CD14-positive monocyte (primary cell): ENCODE results near the gene ZNF275. TPM values are rescaled to one million over a fixed set of nuclear protein-coding genes. Genes with fewer than 3 reads are reported as not detected.
A peak's percentile ranks its signal among the peaks of the same experiment; 100 is the strongest.

ENCODE experiments used
- DNase-seq, 3 donors: peaks; one replicate each; pipeline ENCODE4 v3.0.0-alpha.2; 2011 to 2022
- H2AFZ ChIP-seq: 2 replicates; pipeline ENCODE4 v1.6.0; 2012; ENCODE audit warnings: mild to moderate bottlenecking, low read depth, low read length, inconsistent platforms; ENCODE audit not compliant: insufficient read depth, poor library complexity, severe bottlenecking
- H3K27ac ChIP-seq, 2 donors: 1 replicate in 1 of 2; 2 replicates in 1 of 2; pipeline ENCODE4 v1.5.1; 2012 to 2013; ENCODE audit warnings: low read length in 2 of 2, control low read depth in 1 of 2, inconsistent platforms in 1 of 2, low read depth in 1 of 2, mild to moderate bottlenecking in 1 of 2
- H3K27me3 ChIP-seq, 2 donors: one replicate each; pipeline versions ENCODE4 v1.6.0 to v1.6.1; 2011 to 2013; ENCODE audit warnings: low read length in 2 of 2; ENCODE audit not compliant: control insufficient read depth in 2 of 2, insufficient read depth in 2 of 2
- H3K36me3 ChIP-seq, 2 donors: replicated peaks in 1 of 2; 1 replicate in 1 of 2; 2 replicates in 1 of 2; pipeline versions ENCODE4 v1.5.1 to v1.6.1; 2012 to 2013; ENCODE audit warnings: low read length in 2 of 2, control low read depth in 1 of 2, inconsistent platforms in 1 of 2, mild to moderate bottlenecking in 1 of 2; ENCODE audit not compliant: insufficient read depth in 2 of 2, control insufficient read depth in 1 of 2
- H3K4me1 ChIP-seq, 2 donors: 1 replicate in 1 of 2; 2 replicates in 1 of 2; pipeline versions ENCODE4 v1.5.1 to v1.6.1; 2012 to 2013; ENCODE audit warnings: low read length in 2 of 2, control low read depth in 1 of 2, inconsistent platforms in 1 of 2, mild to moderate bottlenecking in 1 of 2, moderate library complexity in 1 of 2; ENCODE audit not compliant: insufficient read depth in 2 of 2, control insufficient read depth in 1 of 2
- H3K4me2 ChIP-seq: replicated peaks from 2 replicates; pipeline ENCODE3; 2012; ENCODE audit warnings: low read length, moderate library complexity, mild to moderate bottlenecking; ENCODE audit not compliant: poor library complexity, severe bottlenecking; ENCODE audit errors: extremely low read depth
- H3K4me3 ChIP-seq, 3 experiments: fragments of 200-600 bp in 1 of 3; sonication (generic) in 1 of 3; replicated peaks in 1 of 3; 1 replicate in 2 of 3; 2 replicates in 1 of 3; pipeline ENCODE4 v1.5.1; 2011 to 2013; ENCODE audit warnings: low read length in 3 of 3, mild to moderate bottlenecking in 3 of 3, control low read depth in 2 of 3, low read depth in 2 of 3, inconsistent platforms in 1 of 3, moderate library complexity in 1 of 3
- H3K79me2 ChIP-seq: 2 replicates; pipeline ENCODE4 v1.6.0; 2012; ENCODE audit warnings: mild to moderate bottlenecking, control low read depth, inconsistent platforms, low read length, moderate library complexity; ENCODE audit not compliant: insufficient read depth
- H3K9ac ChIP-seq: 2 replicates; pipeline ENCODE4 v1.6.0; 2017; ENCODE audit warnings: low read length, mild to moderate bottlenecking; ENCODE audit not compliant: insufficient read depth, poor library complexity, severe bottlenecking
- H3K9me3 ChIP-seq, 2 donors: replicated peaks in 1 of 2; 1 replicate in 1 of 2; 2 replicates in 1 of 2; pipeline versions ENCODE4 v1.5.1 to v1.6.1; 2012 to 2013; ENCODE audit warnings: low read length in 2 of 2, control low read depth in 1 of 2; ENCODE audit not compliant: control insufficient read depth in 1 of 2, insufficient read depth in 1 of 2
- H4K20me1 ChIP-seq: 2 replicates; pipeline ENCODE4 v1.6.0; 2012; ENCODE audit warnings: mild to moderate bottlenecking, low read length, control low read depth, moderate library complexity; ENCODE audit not compliant: insufficient read depth
- H3K27ac Mint-ChIP-seq, 7 donors: one replicate each; pipeline ENCODE4 v1.8.0; 2020; ENCODE audit warnings: mild to moderate bottlenecking in 7 of 7, mixed read lengths in 7 of 7, moderate library complexity in 6 of 7, inconsistent platforms in 2 of 7
- H3K27me3 Mint-ChIP-seq, 3 donors: one replicate each; pipeline ENCODE4 v1.8.0; 2021 to 2022; ENCODE audit warnings: low read depth in 3 of 3, mild to moderate bottlenecking in 3 of 3, mixed read lengths in 3 of 3, moderate library complexity in 3 of 3, inconsistent platforms in 1 of 3
- H3K36me3 Mint-ChIP-seq, 2 donors: one replicate each; pipeline ENCODE4 v1.8.0; 2020; ENCODE audit warnings: mixed read lengths in 2 of 2, inconsistent platforms in 1 of 2, mild to moderate bottlenecking in 1 of 2
- H3K4me1 Mint-ChIP-seq: one replicate; pipeline ENCODE4 v1.8.0; 2020; ENCODE audit warnings: mild to moderate bottlenecking, mixed read lengths
- H3K4me3 Mint-ChIP-seq, 2 donors: one replicate each; pipeline ENCODE4 v1.8.0; 2020; ENCODE audit warnings: mild to moderate bottlenecking in 2 of 2, mixed read lengths in 2 of 2, moderate library complexity in 1 of 2
- H3K9me3 Mint-ChIP-seq, 7 donors: one replicate each; pipeline ENCODE4 v1.8.0; 2020 to 2022; ENCODE audit warnings: mixed read lengths in 7 of 7, mild to moderate bottlenecking in 6 of 7, moderate library complexity in 6 of 7, inconsistent platforms in 2 of 7
- WGBS: methylation state at CpG from one replicate; pipeline ENCODE4 v1.1.5; 2013; ENCODE audit warnings: missing lambda C conversion rate; ENCODE audit not compliant: insufficient coverage; 5-methylcytosine and 5-hydroxymethylcytosine counted together
- intact Hi-C, 2 donors: fragments of 100-400 bp; cut with micrococcal nuclease; formaldehyde crosslinking; loops; one replicate each; pipeline versions ENCODE4 v1.15.0 to v1.15.1; 2023
- polyA plus RNA-seq, 3 donors: library from polyadenylated mRNA; depleted of rRNA in 1 of 3; unstranded in 2 of 3; stranded (reverse) in 1 of 3; fragments of 300-500 nt in 2 of 3; fragments of >200 nt in 1 of 3; fragmentation: Illumina TruSeq in 2 of 3; gene quantifications; 1 replicate in 2 of 3; 2 replicates in 1 of 3; pipeline ENCODE4 v1.2.3, GENCODE V29; 2012 to 2021
- TF ChIP-seq, protein P1 (sequence below): fragments of 200-600 bp; IDR thresholded peaks from one replicate; pipeline ENCODE4 v1.8.0; 2022; ENCODE audit warnings: antibody characterized with exemption, mild to moderate bottlenecking

The ZNF275 gene
- polyA plus RNA-seq, 3 donors, result 1.0 to 4.7 (median 2.1) TPM

DNA sequence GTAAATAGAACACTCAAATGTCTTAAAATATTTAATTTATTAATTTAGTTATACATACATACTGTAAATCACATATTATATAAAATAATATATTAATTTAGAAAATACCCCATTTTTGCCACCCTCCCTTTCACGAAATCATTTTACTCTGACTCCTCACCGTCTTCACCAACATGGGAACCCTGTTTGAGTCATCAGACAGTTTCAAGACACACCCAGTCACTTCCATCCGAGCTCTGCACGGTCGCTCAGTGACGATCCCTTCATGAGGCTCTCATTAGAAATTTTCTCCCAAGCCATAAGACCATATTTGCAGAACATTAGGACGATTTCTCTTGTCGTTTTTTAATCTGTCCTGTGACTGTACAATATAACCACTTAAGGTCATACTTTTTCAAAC lies 14.5 kb downstream of the ZNF275 start:
- DNase-seq, result no peak
- Histone ChIP-seq H3K4me1 (no peaks in the 10 kb centered on the region), H4K20me1 (no peaks in the 10 kb centered on the region), H3K27ac (no peak overlapping the region), H3K36me3 (peaks cover 46 to 65% of the 10 kb centered on the region in 2 donors), H2AFZ (no peak overlapping the region), H3K79me2 (no peaks in the 10 kb centered on the region), H3K4me3 (no peak overlapping the region), H3K4me2 (no peak overlapping the region), H3K27me3 (no peaks in the 10 kb centered on the region), H3K9me3 (no peaks in the 10 kb centered on the region), H3K9ac (no peak overlapping the region)
- Mint-ChIP-seq H3K27ac (no peak overlapping the region), H3K9me3 (peaks cover 0 to 15% (median 2%) of the 10 kb centered on the region in 7 donors), H3K27me3 (peaks cover 0 to 3% (median 2%) of the 10 kb centered on the region in 3 donors), H3K4me3 (no peak overlapping the region), H3K36me3 (peaks cover 40 to 46% of the 10 kb centered on the region in 2 donors), H3K4me1 (no peaks in the 10 kb centered on the region)
- intact Hi-C loops, result no loop called here
- TF ChIP-seq, protein P1, sequence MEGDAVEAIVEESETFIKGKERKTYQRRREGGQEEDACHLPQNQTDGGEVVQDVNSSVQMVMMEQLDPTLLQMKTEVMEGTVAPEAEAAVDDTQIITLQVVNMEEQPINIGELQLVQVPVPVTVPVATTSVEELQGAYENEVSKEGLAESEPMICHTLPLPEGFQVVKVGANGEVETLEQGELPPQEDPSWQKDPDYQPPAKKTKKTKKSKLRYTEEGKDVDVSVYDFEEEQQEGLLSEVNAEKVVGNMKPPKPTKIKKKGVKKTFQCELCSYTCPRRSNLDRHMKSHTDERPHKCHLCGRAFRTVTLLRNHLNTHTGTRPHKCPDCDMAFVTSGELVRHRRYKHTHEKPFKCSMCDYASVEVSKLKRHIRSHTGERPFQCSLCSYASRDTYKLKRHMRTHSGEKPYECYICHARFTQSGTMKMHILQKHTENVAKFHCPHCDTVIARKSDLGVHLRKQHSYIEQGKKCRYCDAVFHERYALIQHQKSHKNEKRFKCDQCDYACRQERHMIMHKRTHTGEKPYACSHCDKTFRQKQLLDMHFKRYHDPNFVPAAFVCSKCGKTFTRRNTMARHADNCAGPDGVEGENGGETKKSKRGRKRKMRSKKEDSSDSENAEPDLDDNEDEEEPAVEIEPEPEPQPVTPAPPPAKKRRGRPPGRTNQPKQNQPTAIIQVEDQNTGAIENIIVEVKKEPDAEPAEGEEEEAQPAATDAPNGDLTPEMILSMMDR, result no peak
- WGBS, result 71% methylated on average over 4 of the region's 8 CpGs

DNA sequence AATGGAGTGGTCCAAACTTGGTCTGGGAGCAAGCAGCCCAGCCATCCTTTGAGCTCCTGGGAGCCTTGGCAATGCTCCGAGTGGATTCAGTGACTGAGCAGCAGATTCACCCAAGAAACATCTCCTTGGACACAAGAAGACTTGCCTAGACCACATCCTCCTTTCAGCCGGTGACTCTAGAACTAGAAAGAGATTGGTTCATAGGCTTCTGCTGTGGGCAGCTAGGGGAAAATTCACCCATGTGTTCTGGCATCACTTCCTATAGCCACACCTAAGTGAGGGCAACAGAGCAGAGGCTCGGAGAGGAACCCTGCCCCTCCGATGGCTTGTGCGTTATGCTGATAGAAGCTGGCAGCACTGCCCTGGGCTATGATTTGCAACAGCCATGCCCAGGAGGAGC lies 16.0 kb downstream of the ZNF275 start:
- no peak for DNase-seq
- Histone ChIP-seq H2AFZ (no peak overlapping the region), H3K9me3 (no peaks in the 10 kb centered on the region), H4K20me1 (no peaks in the 10 kb centered on the region), H3K4me3 (no peak overlapping the region), H3K4me1 (no peaks in the 10 kb centered on the region), H3K4me2 (no peak overlapping the region), H3K27ac (no peak overlapping the region), H3K36me3 (peaks cover 38 to 50% of the 10 kb centered on the region in 2 donors), H3K79me2 (no peaks in the 10 kb centered on the region), H3K27me3 (no peaks in the 10 kb centered on the region), H3K9ac (no peak overlapping the region)
- no CpG with 5 or more reads among the region's 5 CpGs for WGBS
- H3K4me3 Mint-ChIP-seq, result no peak overlapping the region
- peaks cover 0 to 15% (median 2%) of the 10 kb centered on the region in 7 donors for H3K9me3 Mint-ChIP-seq
- intact Hi-C loops, result no loop called here
- H3K27ac Mint-ChIP-seq, result peak overlapping the region in 1 of 7 donors; percentile 15
- H3K27me3 Mint-ChIP-seq, result peaks cover 0 to 8% (median 3%) of the 10 kb centered on the region in 3 donors
- TF ChIP-seq, protein P1, result no peak
- H3K4me1 Mint-ChIP-seq, result no peaks in the 10 kb centered on the region
- peaks cover 25 to 32% of the 10 kb centered on the region in 2 donors for H3K36me3 Mint-ChIP-seq
